Daoy (cell line): ENCODE data around the gene COL16A1. TPM values are rescaled to one million over a fixed set of nuclear protein-coding genes. Genes with fewer than 3 reads are reported as not detected.

Experiments
- DNase-seq: peaks from one replicate; pipeline ENCODE4 v3.0.0-alpha.2; 2015; ENCODE audit warnings: low read depth
- total RNA-seq: library from RNA; depleted of rRNA; stranded (reverse); fragments of >200 nt; shearing (Covaris generic); gene quantifications from 2 replicates; pipeline ENCODE4 v1.2.3, GENCODE V29; 2014; rRNA removed

Gene COL16A1
- total RNA-seq = 28.7 and 38.2 TPM in 2 replicates

- peak; percentile 44 for DNase-seq
Observed at GRCh38 chr1:31703431-31704270, at the start of gene COL16A1. Gene COL16A1 (minus strand): TSS chr1:31704017. CDS start chr1:31702193, 1,824 bp downstream.

GRCh38 chr1:31752952-31753475 lies 49.2 kb upstream of the COL16A1 start:
- no peak for DNase-seq

- DNase-seq = no peak
Observed at GRCh38 chr1:31752258-31752657, 48.4 kb upstream of the COL16A1 start.

- no peak for DNase-seq
Observed at GRCh38 chr1:31751822-31752241, 48.0 kb upstream of the COL16A1 start.

- peak; percentile 85 for DNase-seq
Observed at GRCh38 chr1:31750858-31751510, 47.2 kb upstream of the COL16A1 start.

GRCh38 chr1:31749785-31750735 lies 46.2 kb upstream of the COL16A1 start:
- DNase-seq = no peak

- DNase-seq = peak; percentile 59
Observed at GRCh38 chr1:31748365-31748764, 44.5 kb upstream of the COL16A1 start.

GRCh38 chr1:31747304-31747703 lies 43.5 kb upstream of the COL16A1 start:
- DNase-seq = no peak

- DNase-seq = no peak
Observed at GRCh38 chr1:31746687-31747086, 42.9 kb upstream of the COL16A1 start.

GRCh38 chr1:31745946-31746670 lies 42.3 kb upstream of the COL16A1 start:
- DNase-seq = peak; percentile 40

- DNase-seq = peak; percentile 78
Observed at GRCh38 chr1:31745096-31745945, 41.5 kb upstream of the COL16A1 start.

- no peak for DNase-seq
Observed at GRCh38 chr1:31744165-31744888, 40.5 kb upstream of the COL16A1 start.

- no peak for DNase-seq
Observed at GRCh38 chr1:31742462-31743212, 38.8 kb upstream of the COL16A1 start.

GRCh38 chr1:31739346-31739745 lies 35.5 kb upstream of the COL16A1 start:
- peak; percentile 38 for DNase-seq

GRCh38 chr1:31736675-31737074 lies 32.9 kb upstream of the COL16A1 start:
- peak; percentile 36 for DNase-seq

GRCh38 chr1:31735571-31735970 lies 31.8 kb upstream of the COL16A1 start:
- DNase-seq = no peak

- no peak for DNase-seq
Observed at GRCh38 chr1:31734582-31735107, 30.8 kb upstream of the COL16A1 start.
